DLD1 (cell line): Measurements from ENCODE around the gene SNCAIP.

Source experiments
- in situ Hi-C: cut with HindIII; loops from 2 replicates; pipeline ENCODE4 v1.10.0; 2017; ENCODE audit warnings: low sequenced_read_pairs

SNCAIP gene

GRCh38 chr5:122311961-122312590 is at the start of gene SNCAIP:
TSS of gene SNCAIP (plus strand) at chr5:122312237. CDS start at chr5:122391135, 78,898 bp downstream.
- in situ Hi-C loops, result no loop called here

DNA sequence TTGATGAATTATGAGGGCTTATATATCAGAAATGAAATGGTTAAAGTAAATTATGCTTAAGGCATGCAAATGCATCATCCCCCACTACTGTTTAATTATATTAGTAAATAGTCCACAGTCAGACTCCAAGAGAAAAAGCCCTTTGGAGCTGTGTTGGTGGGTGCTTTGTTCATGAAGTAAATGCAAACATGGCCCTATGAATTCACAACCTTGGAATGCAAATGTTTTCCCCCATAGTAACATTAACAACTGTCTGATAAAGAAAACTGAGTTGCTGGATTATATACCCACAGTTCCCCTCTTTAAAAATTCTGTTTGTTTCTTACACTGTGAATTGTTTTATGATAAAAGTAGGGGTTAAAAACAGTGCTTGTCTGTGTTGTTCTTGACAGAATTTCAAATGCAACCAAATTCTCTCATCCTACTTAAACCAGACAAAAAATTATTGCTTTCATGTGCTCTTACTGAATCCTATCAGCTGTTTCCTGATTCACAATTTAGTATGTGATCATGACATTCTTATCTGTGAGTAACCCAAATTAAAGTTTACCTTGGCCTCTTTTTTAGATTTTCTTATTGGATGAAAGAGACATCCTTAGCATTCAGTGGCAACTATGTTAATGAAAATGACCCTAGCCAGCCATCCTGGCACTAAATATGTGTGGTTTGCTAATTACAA is 48.5 kb upstream of the SNCAIP start:
- in situ Hi-C loops, result no loop called here

DNA sequence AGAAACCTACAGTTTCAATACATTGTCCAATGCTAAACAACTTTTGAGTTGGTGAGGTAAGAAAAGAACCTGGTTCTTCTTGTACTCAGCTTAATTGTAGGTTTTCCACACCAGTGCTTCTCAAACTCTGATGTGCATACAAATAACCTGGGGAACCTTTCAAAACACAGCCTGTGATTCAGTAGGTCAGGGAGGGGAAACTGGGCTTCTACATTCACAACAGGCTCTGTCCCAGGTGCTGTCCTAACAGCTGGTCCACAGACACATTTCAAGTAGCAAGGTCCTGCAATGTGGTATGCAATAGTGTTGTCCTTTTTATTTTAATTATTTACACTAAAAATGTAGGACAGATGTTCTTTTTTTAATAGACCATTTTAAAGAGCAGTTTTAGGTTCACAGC is 47.4 kb upstream of the SNCAIP start:
- in situ Hi-C loops, result no loop called here

- in situ Hi-C loops, result no loop called here
Observed at GRCh38 chr5:122267185-122267584, 44.9 kb upstream of the SNCAIP start.

DNA sequence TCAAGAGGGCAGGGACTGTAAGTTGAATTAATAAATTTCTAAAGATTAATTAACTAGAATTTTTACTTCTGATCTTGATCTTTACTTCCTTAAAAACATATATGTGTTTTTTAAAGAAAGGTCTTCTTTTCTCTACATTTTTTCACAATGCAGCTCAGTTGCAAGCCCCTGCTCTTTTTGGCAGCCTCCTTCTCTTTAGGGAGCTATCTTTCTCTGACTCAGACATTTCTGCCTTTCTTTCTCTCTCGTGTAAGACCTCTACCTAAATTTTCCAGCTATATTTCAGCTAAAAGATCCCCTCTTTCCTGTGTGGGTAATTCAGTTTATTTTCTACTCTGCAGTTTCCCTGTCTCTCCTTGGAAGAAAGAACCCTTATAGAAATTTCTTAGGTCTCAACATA is 38.3 kb upstream of the SNCAIP start:
- in situ Hi-C loops, result no loop called here

DNA sequence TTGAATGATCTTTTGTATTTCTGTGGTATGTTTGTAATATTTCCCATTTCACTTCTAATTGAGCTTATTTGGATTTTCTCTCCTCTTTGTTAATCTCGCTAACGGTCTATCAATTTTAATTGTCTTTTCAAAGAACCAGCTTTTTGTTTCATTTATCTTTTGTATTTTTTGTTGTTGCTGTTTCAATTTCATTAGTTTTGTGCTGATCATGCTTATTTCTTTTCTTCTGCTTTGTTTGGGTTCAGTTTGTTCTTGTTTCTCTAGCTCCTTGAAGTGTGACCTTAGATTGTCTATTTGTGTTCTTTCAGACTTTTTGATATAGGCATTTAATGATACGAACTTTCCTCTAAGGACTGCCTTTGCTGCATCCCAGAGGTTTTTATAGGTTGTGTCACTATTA is 28.4 kb upstream of the SNCAIP start:
- in situ Hi-C loops, result no loop called here

- in situ Hi-C loops, result no loop called here
Observed at GRCh38 chr5:122286541-122286940, 25.5 kb upstream of the SNCAIP start.

- in situ Hi-C loops, result no loop called here
Observed at GRCh38 chr5:122287101-122287500, 24.9 kb upstream of the SNCAIP start.

- in situ Hi-C loops, result no loop called here
Observed at GRCh38 chr5:122291000-122291901, 20.8 kb upstream of the SNCAIP start.

GRCh38 chr5:122292332-122292731 is 19.7 kb upstream of the SNCAIP start:
- in situ Hi-C loops, result no loop called here

DNA sequence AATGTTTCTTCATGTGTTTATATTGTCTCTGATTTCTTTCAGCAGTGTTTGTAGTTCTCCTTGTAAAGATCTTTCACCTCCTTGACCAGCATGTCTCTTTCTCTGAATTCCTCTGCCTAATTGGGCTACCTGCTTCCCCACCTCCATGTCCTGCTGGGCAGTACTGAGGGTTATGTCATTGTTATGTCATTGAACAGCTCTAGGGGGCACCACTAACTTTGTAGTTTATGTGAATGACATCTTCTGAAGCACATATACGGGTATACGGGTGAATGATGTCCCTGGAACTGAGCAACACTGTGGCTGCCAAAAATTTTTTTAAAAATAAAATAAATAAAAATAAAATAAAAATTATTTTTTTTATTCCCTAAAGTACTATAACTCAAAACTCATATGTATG is 16.9 kb upstream of the SNCAIP start:
- in situ Hi-C loops, result no loop called here

- in situ Hi-C loops, result no loop called here
Observed at GRCh38 chr5:122296871-122297270, 15.2 kb upstream of the SNCAIP start.

DNA sequence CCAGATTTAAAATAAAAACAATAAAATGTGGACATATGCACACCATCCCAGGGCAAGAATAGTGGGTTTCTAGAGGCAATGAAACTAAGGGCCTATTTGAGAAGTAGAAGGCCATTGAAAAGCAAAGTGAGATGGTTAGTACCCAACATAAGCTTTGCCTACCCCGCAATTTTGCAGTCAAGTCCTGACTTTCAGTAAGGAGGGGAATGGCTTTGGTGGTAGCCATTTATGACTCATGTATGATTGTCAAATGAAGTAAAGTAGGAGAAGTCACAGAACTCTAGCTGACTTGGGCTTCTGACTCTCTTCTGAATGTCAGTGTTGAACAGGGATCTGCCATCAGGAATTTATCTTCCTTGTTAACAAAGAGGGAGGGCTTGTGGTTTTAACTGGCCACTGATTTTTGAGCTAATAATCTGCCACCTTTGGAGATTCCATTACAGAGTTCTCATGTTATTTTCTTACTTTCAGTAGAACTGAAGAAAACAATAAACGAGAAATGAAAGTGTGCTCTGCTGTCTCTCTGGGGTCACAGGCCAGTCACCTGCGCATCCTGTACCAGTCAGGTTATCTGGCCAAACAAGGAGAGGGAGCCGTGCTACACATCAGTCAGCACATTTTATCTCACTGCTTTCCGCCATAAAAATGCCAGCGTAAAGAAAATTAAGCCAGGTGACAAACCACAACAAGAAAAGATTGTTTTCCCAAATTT is 14.3 kb upstream of the SNCAIP start:
- in situ Hi-C loops, result no loop called here

GRCh38 chr5:122300374-122300773 is 11.7 kb upstream of the SNCAIP start:
- in situ Hi-C loops, result no loop called here

- in situ Hi-C loops, result no loop called here
Observed at GRCh38 chr5:122301016-122301415, 11.0 kb upstream of the SNCAIP start.

DNA sequence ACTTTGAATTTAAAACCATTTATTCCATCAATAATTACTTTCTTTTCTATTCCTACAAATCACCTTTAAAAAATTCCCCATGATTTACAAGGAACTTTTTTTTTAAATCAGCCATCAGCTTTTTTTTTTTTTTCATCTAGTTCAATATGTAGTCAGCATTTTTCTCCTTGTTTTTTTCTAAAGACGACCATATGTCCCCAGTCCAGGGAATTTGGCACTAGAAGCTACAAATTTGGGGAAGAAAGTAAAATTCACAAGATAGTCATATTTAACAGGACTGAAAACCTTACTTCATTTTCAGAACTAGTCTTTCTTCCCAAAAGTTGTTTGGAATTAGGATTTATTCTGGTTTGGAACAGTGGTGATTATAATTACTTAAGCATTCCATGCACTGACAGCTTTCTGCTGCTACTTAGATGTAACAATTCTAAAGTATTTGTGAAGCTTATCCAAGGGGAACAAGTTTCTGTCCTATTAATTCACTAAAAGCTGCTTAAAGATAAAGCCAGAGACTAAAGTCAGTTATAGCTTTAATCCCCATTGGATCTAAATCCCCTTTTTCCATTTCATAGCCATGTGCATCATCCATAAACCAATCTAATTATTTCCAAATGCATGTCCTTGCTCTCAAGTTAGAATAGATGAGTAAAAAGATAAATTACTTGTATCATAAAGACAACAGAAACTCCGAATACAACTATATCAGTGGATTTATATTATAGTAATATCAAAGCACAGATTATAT is 7.4 kb upstream of the SNCAIP start:
- in situ Hi-C loops, result no loop called here

DNA sequence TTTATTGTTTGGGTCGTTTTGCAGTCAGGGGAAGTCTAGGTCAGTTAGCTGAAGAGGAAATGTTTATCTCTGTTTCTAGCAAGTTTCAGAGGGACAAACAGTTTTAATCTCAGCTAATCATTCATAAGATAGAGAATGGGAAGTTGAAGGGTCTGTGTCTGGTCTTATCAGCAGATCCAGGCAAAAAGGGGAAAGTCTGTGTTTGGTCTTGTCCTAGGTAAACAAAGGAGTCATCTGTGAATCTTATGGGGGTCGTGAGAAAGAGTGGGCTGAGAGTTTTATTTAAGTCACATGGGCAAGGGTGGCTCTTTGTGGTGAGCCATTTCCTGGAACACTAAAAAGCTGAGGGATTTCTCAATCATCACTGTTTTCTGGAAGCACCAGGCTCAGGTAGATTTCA is 5.6 kb upstream of the SNCAIP start:
- in situ Hi-C loops, result no loop called here

DNA sequence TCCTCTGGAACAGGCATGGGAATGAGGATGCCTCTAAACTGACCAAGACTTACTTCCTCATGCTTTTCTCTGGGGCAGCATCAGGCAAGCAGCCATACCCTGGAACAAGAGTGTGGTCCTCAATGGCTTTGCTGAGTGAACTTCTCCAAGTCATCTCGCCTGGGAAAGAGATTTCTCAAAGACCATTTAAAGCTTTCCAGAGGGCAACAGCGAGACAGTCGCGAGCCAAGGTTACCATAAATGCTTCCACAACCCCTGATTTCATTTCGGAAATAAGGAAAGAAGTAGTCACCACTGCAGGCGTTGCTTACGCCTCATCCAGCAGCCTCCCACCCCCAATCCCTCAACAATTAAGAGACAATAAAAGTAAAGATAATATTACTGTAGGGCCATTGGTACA is 1.1 kb upstream of the SNCAIP start:
- in situ Hi-C loops, result no loop called here

DNA sequence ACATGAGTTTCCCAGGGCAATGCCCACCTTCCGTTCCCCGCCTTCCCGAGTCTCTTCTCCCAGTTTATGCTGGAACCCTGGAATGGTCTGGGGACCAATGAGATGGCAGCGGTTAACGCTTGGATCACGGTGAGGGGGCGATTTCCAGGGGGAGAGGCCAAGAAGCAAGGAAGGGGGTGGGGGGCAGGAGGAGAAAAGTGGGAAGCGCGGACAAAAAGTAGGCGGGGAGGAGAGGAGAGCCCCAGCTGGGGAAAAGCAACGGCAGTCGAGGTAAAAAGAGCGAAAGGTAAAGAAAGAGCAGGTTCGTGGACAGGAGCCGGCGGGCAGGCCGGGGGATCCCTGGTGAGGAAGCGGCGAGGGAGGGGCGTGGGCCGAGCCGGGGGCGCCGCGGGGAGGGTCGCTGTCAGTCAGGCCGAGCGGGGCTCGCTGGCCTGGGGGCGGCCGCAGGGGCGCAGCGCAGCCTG is 508 bp upstream of the SNCAIP start:
- in situ Hi-C loops, result no loop called here
